Keratinocyte (primary cell): ENCODE data around the gene FOCAD. TPM values are rescaled to one million over a fixed set of nuclear protein-coding genes. Genes with fewer than 3 reads are reported as not detected.

Source experiments
- DNase-seq: peaks from one replicate; pipeline ENCODE4 v3.0.0-alpha.2; 2011; ENCODE audit warnings: low read depth, missing footprints, low spot score
- FAIRE-seq: peaks from 2 replicates; lab custom pipeline; 2011; peaks lifted over from hg19 to GRCh38; lab: Jason Lieb, UNC
- H2AFZ ChIP-seq: 2 replicates; pipeline ENCODE4 v1.6.0; 2012; ENCODE audit warnings: low read length, control low read depth, inconsistent platforms; ENCODE audit not compliant: control insufficient read depth
- H3K27ac ChIP-seq: 2 replicates; pipeline ENCODE4 v1.5.1; 2011; ENCODE audit warnings: low read length; ENCODE audit not compliant: control insufficient read depth, insufficient read depth
- H3K27me3 ChIP-seq: 3 replicates; pipeline ENCODE4 v1.6.0; 2011; ENCODE audit warnings: low read length; ENCODE audit not compliant: control insufficient read depth, insufficient read depth; ENCODE audit errors: extremely low read depth
- H3K36me3 ChIP-seq, 2 experiments: 2 replicates in 1 of 2; 3 replicates in 1 of 2; pipeline ENCODE4 v1.5.1; 2011; ENCODE audit warnings: low read length in 2 of 2, mild to moderate bottlenecking in 1 of 2; ENCODE audit not compliant: control insufficient read depth in 2 of 2, insufficient read depth in 2 of 2; ENCODE audit errors: extremely low read depth in 1 of 2
- H3K4me1 ChIP-seq: 3 replicates; pipeline ENCODE4 v1.5.1; 2011; ENCODE audit warnings: low read length; ENCODE audit not compliant: control insufficient read depth, insufficient read depth; ENCODE audit errors: extremely low read depth
- H3K4me2 ChIP-seq: 3 replicates; pipeline ENCODE4 v1.6.0; 2011; ENCODE audit warnings: low read depth, low read length; ENCODE audit not compliant: control insufficient read depth, insufficient read depth; ENCODE audit errors: extremely low read depth
- H3K4me3 ChIP-seq, 3 experiments: fragments of 200-600 bp in 1 of 3; sonication (generic) in 1 of 3; 2 replicates in 2 of 3; 3 replicates in 1 of 3; pipeline ENCODE4 v1.5.1; 2011 to 2016; ENCODE audit warnings: low read length in 3 of 3, mild to moderate bottlenecking in 3 of 3, control low read depth in 2 of 3, inconsistent platforms in 1 of 3, low read depth in 1 of 3, mixed read lengths in 1 of 3, mixed run types in 1 of 3, moderate library complexity in 1 of 3; ENCODE audit not compliant: control insufficient read depth in 2 of 3, insufficient read depth in 2 of 3; ENCODE audit errors: extremely low read depth in 1 of 3
- H3K79me2 ChIP-seq: 2 replicates; pipeline ENCODE4 v1.6.0; 2012; ENCODE audit warnings: low read length; ENCODE audit not compliant: control insufficient read depth, insufficient read depth
- H3K9ac ChIP-seq: 3 replicates; pipeline ENCODE4 v1.6.0; 2011; ENCODE audit warnings: low read length; ENCODE audit not compliant: control insufficient read depth, insufficient read depth; ENCODE audit errors: extremely low read depth
- H3K9me1 ChIP-seq: 3 replicates; pipeline ENCODE4 v1.6.0; 2011; ENCODE audit warnings: low read length; ENCODE audit not compliant: control insufficient read depth, insufficient read depth; ENCODE audit errors: extremely low read depth
- H3K9me3 ChIP-seq: 2 replicates; pipeline ENCODE4 v1.5.1; 2012; ENCODE audit warnings: low read depth, low read length; ENCODE audit not compliant: control insufficient read depth
- H4K20me1 ChIP-seq: 3 replicates; pipeline ENCODE4 v1.6.0; 2011; ENCODE audit warnings: low read length; ENCODE audit not compliant: control insufficient read depth, insufficient read depth; ENCODE audit errors: extremely low read depth
- CTCF ChIP-seq, 3 experiments: IDR thresholded peaks in 1 of 3; conservative IDR thresholded peaks in 1 of 3; optimal IDR thresholded peaks in 1 of 3; 2 replicates in 2 of 3; 3 replicates in 1 of 3; pipeline versions ENCODE3 to v1.5.1; 2011; ENCODE audit warnings: low read length in 3 of 3, mild to moderate bottlenecking in 3 of 3, moderate library complexity in 2 of 3, control low read depth in 1 of 3, inconsistent platforms in 1 of 3; ENCODE audit not compliant: insufficient read depth in 2 of 3; ENCODE audit errors: extremely low read depth in 1 of 3
- EZH2 ChIP-seq: IDR thresholded peaks from one replicate; pipeline ENCODE4 v1.6.1; 2012; ENCODE audit warnings: inconsistent platforms, mild to moderate bottlenecking, low read length, moderate library complexity
- dilution Hi-C: fragments of 300-500 bp; cut with MboI; formaldehyde crosslinking; loops from one replicate; pipeline ENCODE4 v1.7.0; 2020; ENCODE audit warnings: low sequenced_read_pairs; ENCODE audit not compliant: extremely low pct_ligation_motif_present
- polyA plus RNA-seq, 5 experiments: library from polyadenylated mRNA; depleted of rRNA in 3 of 5; stranded (reverse) in 3 of 5; stranded (forward) in 1 of 5; unstranded in 1 of 5; fragments of >200 nt; gene quantifications; 1 replicate in 1 of 5; 2 replicates in 3 of 5; 3 replicates in 1 of 5; pipeline versions ENCODE4 v1.2.1 to v1.2.3, GENCODE V29; 2011 to 2012; ENCODE audit warnings: missing spikeins in 2 of 5, low read depth in 1 of 5, low replicate concordance in 1 of 5
- small RNA-seq, 3 experiments: library from RNA; depleted of rRNA; stranded (forward); fragments of <200 nt; gene quantifications; one replicate each; pipeline ENCODE3, GENCODE V24; 2012; ENCODE audit warnings: low read depth in 3 of 3, low replicate concordance in 1 of 3; ENCODE audit not compliant: insufficient read length in 3 of 3

FOCAD gene
- polyA plus RNA-seq, 1 donor (not counting 4 experiments of a cell fraction or from before 2014, with no cell fraction given): 33.1 TPM

GRCh38 chr9:21043841-21044240, 359.8 kb downstream of the FOCAD start:
- Histone ChIP-seq H3K9me1 (no peaks in the 10 kb centered on the region), H3K27me3 (no peaks in the 10 kb centered on the region), H3K4me1 (no peaks in the 10 kb centered on the region), H3K36me3 (no peaks in the 10 kb centered on the region), H4K20me1 (no peaks in the 10 kb centered on the region), H3K4me2 (no peak overlapping the region), H3K9ac (no peak overlapping the region), H3K4me3 (no peak overlapping the region), H3K79me2 (no peaks in the 10 kb centered on the region), H2AFZ (no peak overlapping the region), H3K27ac (no peak overlapping the region), H3K9me3 (no peaks in the 10 kb centered on the region)
- no peak for TF ChIP-seq CTCF (optimal IDR thresholded peaks at IDR 0.05 in 1 of 3, IDR thresholded peaks at IDR 0.05 in 1 of 3, conservative IDR thresholded peaks at IDR 0.05 in 1 of 3; ENCODE audit: extremely low read depth in 1 of 3, insufficient read depth in 2 of 3, low read length in 3 of 3)
- TF ChIP-seq EZH2: no peak
- DNase-seq (no peak), FAIRE-seq (no peak)
- dilution Hi-C loops: no loop called here

Small RNA genes lying within 50 kb of the gene (small RNA-seq; reads per million reads assigned to genes)
- 0.13 to 8.3 (median 1.8) reads per million in 3 experiments for gene MIR491
- 0 to 2.5 (median 0.07) reads per million in 3 experiments for gene SNORA30B

Other genes with a start within 250 kb of the FOCAD start
- gene MLLT3, start 61.8 kb upstream of the FOCAD start, polyA plus RNA-seq: 10.6 to 17.0 TPM (median 15.1 TPM) in 3 replicates